CD4-positive, alpha-beta T cell treated with Interleukin-15 for 1 hour (primary cell): ENCODE results near the gene CUEDC2.

Experiments used
- DNase-seq: peaks from one replicate; pipeline ENCODE4 v3.0.0-alpha.2; 2020

CUEDC2 gene

DNA sequence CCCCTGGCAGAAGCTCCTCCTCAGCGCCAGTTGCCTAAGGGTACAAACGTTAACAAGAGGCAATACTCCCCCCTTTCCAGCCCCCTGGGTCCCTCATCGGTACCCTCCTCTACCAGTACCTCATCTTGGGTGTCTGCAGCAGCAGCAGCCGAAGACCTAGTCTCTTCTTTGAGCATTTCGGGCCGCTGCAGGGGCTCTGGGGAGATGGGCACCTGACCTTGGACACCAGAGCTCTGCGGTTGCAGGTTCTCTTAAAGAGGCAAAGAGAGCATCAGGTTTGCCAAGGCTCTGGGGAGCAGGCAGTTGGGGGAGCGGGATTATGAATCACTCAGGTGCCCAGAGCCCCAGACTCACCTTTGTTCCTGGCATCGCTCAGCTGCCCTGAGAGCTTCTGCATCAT lies 8.2 kb downstream of the CUEDC2 start:
- no peak for DNase-seq

GRCh38 chr10:102423372-102423968 lies 8.9 kb downstream of the CUEDC2 start:
- no peak for DNase-seq

DNA sequence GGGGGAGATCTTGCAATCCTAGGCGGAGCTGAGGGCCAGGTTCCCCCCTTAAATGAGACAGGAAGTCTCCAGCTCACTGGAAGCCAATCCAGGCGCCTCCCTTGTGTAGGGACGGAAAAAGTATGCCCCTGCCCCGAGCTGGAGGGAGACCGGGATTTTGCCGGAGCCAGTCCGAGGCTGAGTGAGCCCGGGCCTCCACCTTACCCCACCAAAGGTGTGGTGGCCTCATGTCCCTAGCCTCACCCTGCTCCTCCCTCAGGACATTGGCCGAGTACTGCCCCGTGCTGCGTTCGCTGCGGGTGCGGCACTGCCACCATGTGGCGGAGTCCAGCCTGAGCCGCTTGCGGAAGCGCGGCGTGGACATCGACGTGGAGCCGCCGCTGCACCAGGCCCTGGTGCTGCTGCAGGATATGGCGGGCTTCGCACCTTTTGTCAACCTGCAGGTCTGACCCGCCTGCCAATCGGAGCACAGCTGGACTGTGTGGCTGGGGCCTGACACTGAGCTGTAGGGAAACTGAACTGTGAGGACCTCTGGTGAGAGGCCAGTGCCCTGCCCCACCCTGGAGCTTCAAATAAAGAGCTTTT lies 9.7 kb downstream of the CUEDC2 start:
- DNase-seq = peak; percentile 70

DNA sequence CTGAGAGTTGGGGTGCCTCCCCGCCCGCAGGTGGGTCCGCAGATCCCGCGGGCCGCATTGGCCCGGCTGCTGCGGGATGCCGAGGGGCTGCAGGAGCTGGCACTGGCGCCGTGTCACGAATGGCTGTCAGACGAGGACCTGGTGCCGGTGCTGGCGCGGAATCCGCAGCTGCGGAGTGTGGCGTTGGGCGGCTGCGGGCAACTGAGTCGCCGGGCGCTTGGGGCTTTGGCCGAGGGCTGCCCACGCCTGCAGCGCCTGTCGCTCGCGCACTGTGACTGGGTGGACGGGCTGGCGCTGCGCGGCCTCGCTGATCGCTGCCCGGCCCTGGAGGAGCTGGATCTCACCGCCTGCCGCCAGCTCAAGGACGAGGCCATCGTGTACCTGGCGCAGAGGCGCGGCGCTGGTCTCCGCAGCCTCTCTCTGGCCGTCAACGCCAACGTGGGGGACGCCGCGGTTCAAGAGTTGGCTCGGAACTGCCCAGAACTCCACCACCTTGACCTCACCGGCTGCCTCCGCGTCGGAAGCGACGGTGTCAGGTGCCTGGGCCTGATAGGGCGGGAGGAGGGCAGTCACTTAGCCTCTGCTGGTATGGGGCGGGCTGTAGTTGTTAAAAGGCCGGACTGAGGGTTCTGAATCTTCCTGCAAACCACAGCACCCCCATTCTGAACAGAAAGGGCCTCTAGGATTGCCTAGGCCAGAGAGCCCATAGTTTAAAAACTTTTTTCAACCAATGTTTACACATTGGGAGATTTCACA lies 10.4 kb downstream of the CUEDC2 start:
- no peak for DNase-seq

GRCh38 chr10:102421507-102421756 lies 10.9 kb downstream of the CUEDC2 start:
- no peak for DNase-seq

- peak; percentile 95 for DNase-seq
These were observed 11.5 kb downstream of the CUEDC2 start, which contains the start of gene FBXL15 for GRCh38 chr10:102420714-102421506. Gene FBXL15 (plus strand): TSS chr10:102420836. CDS start chr10:102421130, 294 bp downstream.

GRCh38 chr10:102420181-102420713 lies 12.1 kb downstream of the CUEDC2 start:
- DNase-seq = no peak

GRCh38 chr10:102419269-102420180 lies 12.8 kb downstream of the CUEDC2 start:
- peak; percentile 51 for DNase-seq

- no peak for DNase-seq
These were observed 13.6 kb downstream of the CUEDC2 start, which contains the start of gene PSD for GRCh38 chr10:102418622-102419268. Gene PSD (minus strand): TSS chr10:102418785. CDS start chr10:102417038, 1,747 bp downstream.

DNA sequence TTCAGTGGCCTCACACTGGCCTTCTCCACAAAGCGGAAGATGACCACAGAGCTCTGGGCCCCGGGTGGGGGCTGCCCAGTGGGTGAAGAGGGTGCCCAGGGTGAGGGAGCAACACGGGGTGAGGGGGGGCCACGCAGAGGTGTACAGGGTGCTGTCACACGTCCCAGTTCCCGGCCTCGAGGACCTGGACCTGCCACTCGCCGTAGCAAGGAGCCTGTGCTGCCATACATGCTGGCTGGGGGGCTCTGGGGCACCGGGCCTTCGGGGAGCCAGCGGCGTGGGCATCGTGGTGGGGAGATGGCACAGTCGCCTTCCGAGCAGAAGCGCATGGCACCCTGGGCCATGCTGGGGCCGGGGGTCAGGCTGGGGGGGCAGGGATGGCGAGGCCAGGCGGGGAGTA lies 15.7 kb downstream of the CUEDC2 start:
- no peak for DNase-seq

DNA sequence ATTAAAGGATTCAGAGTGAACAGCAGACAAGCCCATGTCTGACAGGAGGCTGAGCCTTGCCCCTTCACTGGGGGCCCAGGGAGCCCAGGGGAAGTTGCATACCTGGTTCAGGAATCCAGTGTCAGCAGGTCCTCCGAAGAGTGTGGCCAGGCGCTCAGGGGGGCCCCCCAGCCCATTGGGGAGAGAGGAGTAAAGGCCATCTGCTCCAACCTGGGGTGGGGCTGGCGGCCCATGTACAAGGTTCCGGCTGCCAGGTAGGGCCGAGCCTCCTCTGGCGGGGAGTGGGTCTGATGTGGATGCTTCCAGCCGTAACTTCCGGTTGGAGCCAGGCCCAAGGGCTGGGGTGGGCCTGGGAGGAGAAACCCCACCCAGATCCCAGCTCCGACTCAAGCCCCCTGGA lies 16.1 kb downstream of the CUEDC2 start:
- DNase-seq = no peak

GRCh38 chr10:102414749-102415148 lies 17.6 kb downstream of the CUEDC2 start:
- no peak for DNase-seq

DNA sequence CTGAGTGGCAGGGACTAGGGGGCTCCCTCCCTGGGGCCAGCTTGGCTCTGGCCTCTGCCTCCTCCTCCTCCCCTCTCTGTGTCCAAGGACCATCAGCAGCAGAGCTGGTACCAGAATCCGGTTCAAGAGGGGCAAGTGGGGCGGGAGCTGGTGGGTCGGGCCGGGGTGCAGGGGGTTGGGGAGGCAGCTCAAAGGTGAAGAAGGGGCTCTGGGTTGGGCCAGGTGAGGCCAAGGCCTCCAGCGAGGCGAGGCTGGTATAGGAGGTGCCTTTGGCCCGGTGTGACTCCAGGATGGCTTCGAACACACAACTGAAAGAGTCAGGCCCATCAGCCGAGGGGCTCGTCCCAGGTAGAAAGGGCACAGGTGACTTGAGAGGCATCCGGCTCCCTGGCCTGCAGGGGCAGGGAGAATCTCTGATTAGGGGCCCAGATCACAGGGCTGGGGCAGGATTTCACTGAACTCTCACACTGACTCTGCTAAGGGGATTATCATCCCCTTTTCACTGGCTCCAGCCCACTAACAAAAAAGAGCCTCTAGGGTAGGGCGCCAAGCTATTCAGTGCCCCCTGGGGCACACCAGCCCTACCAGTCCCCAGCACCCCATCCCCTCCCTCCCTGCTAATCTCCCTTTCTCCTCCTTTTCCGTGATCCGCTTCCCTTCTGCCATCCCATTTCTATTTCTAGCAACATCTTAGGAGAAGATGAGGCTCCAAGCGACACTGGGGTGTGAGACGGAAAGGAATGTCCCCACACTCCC lies 18.4 kb downstream of the CUEDC2 start:
- DNase-seq = no peak

DNA sequence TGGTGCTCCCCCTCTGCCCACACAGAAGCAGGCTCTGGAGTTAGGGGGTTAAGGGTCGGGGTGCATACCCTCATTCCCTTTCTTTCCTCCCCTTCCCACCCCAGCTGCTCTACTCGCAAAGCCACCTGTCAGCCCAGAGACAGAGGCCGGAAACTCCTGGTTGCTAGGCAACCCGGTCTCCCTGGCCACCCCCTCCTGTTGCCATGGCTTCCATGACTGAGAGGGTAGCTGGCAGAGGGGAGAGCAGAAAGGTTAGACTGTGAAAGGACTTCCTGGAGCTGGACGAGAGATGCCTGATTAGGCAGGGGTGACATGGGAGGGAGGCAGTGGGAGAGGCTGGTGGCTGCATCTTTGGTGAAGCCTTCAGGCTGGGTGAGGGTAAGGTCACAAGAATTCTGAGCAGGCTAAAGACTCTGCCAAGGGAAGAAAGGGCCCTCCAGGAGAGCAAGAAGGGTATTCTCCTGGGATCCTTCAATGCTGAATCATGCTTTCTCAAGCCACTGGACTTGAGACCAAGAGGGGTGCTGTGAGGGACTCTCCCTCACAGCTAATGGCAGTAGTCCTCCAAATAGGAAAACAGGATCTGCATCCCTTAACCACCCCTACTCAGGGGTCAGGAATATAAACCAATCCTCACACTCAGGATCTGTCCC lies 19.2 kb downstream of the CUEDC2 start:
- peak; percentile 59 for DNase-seq

GRCh38 chr10:102412293-102412692 lies 20.1 kb downstream of the CUEDC2 start:
- no peak for DNase-seq

DNA sequence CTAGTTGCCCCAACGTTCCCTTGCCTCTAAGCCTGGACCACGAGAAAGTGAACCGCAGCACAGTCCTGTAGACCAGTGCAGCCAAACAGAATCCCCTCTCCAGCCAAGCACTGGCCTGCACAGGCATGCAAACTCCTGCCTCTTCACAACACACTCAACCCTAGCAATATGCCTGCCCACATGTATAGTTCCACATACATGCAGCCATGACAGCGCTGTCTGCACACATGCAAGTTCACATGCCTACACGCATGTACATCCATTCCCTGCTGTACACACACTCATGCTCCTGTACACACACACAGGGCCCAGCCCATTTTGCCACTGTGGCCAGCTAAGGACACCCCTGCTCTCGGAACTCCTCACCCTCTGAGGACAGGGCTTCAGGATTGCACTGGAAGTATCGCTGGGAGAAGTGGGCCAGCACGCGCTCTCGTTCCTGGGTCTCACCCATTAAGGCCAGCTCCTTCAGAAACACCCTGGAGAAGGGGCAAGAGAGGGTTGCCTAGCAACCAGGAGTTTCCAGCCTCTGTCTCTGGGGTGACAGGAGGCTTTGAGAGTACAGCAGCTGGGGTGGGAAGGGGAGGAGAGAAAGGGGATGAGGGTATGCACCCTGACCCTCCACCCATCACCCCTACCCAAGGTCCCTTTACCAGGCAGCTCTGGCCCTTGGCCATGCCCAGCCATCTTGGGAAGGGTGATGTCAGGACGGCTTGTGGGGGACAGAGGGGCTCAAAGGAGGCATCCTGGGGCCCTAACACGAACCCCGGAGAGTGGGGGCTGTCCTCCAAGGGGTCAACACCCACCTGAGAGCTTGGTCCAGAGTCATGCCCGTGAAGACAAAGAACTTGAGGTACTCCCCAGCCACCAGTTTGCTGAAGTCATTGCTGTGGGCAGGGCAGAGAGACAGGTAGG lies 20.8 kb downstream of the CUEDC2 start:
- DNase-seq = no peak

DNA sequence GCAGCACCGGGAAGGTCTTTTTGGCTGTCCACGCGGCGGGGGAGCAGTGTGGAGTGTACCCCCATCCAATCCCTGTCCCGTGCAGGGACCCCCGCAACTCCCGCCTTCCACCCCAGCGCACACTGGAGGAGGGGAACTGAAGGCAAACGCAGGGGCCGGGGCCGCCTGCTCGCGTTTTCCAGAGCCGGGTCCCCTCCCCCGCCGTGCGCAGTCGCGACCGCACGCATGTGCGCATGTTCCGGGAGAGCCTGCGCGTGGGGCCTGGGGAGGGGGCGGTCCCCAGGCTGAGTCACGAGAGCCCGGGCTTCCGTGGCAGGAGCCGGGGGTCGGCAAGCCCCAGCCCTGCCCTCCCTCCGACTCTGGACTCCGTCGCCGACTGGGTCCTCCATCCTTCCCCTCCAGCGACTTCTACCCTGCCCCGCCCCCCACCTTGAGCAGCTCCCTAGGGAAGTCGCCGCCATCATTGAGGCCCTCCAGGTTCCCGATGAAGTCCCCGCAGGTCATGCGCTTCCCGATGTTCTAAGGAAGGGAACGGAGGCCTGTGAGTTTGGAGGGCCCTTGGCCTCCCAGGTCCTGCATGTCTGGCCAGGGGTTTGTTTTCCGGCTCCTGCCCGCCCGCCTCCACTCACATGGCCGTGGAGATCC lies 21.8 kb downstream of the CUEDC2 start:
- DNase-seq = peak; percentile 61

GRCh38 chr10:102409604-102410428 lies 22.6 kb downstream of the CUEDC2 start:
- DNase-seq = no peak
